NCI-H2107 treated with DMSO at 0.1 percent for 48 hours (cell line): Measurements from ENCODE around the gene PPP2R5C.
"Not testable (repeated sequence)": the region's sequence is repeated elsewhere in the genome, so short reads cannot be mapped to it uniquely, and the experiment has no call there.

Source experiments
- DNase-seq: peaks from one replicate; lab custom pipeline; 2025; ENCODE audit not compliant: unreplicated experiment; lab: John Stamatoyannopoulos, UW

The PPP2R5C gene

GRCh38 chr14:101961746-101962502, 200.4 kb downstream of the PPP2R5C start:
- no peak for DNase-seq

- DNase-seq: peak; percentile 81
Observed at GRCh38 chr14:101962503-101962874, 201.0 kb downstream of the PPP2R5C start.

- no peak for DNase-seq
Observed at GRCh38 chr14:101963052-101963451, 201.5 kb downstream of the PPP2R5C start.

GRCh38 chr14:101963656-101964296, 202.3 kb downstream of the PPP2R5C start:
- no peak for DNase-seq

- DNase-seq: peak; percentile 86
Observed at GRCh38 chr14:101964297-101965180, 203.0 kb downstream of the PPP2R5C start, which contains the start of gene DYNC1H1. Gene DYNC1H1, plus strand, starts transcription at chr14:101964573. Its CDS starts 119 bp downstream, at chr14:101964692.

GRCh38 chr14:101965181-101965544, 203.7 kb downstream of the PPP2R5C start:
- peak; percentile 53 for DNase-seq

GRCh38 chr14:101965770-101966722, 204.5 kb downstream of the PPP2R5C start:
- DNase-seq: no peak

GRCh38 chr14:101966742-101967141, 205.2 kb downstream of the PPP2R5C start:
- DNase-seq: no peak

GRCh38 chr14:101968186-101968585, 206.7 kb downstream of the PPP2R5C start:
- DNase-seq: no peak

- DNase-seq: no peak
Observed at GRCh38 chr14:101969481-101969880, 208.0 kb downstream of the PPP2R5C start.

- DNase-seq: no peak
Observed at GRCh38 chr14:101970830-101971400, 209.4 kb downstream of the PPP2R5C start.

GRCh38 chr14:101971458-101971857, 209.9 kb downstream of the PPP2R5C start:
- not testable (repeated sequence) for DNase-seq

GRCh38 chr14:101972126-101972866, 210.8 kb downstream of the PPP2R5C start:
- peak; percentile 62 for DNase-seq

GRCh38 chr14:101973356-101973755, 211.8 kb downstream of the PPP2R5C start:
- no peak for DNase-seq

- DNase-seq: no peak
Observed at GRCh38 chr14:101975231-101975630, 213.7 kb downstream of the PPP2R5C start.
